Heart left ventricle (tissue), 13 donors: ENCODE data around the gene TTYH1.

Experiments used
- CTCF ChIP-seq, 12 donors: fragments of 200-600 bp; sonication (generic) in 4 of 12; IDR thresholded peaks; one replicate each; pipeline versions ENCODE4 v1.5.0 to v1.8.0; 2018 to 2022; ENCODE audit warnings: antibody characterized with exemption in 12 of 12, mild to moderate bottlenecking in 5 of 12
- POLR2A ChIP-seq, 2 donors: fragments of 450-650 bp; IDR thresholded peaks; one replicate each; pipeline ENCODE4 v1.6.1; 2017; ENCODE audit warnings: antibody characterized with exemption in 2 of 2, mild to moderate bottlenecking in 2 of 2, moderate library complexity in 2 of 2
- donor health status: ischemic (EF 13 %, LVEDD 7.1; RV severe dilation, severe dysfunction).
- donor health status: DM: no; HTN: yes; CAD: no.
- donor health status: DM: no; HTN: no; CAD: no.
- donor health status: ischemic (EF 25% LVEDD 6.9; RV normal size, moderate dysfunction).
- donor health status: ischemic (EF 25% LVEDD 5.7; RV mildly dilated, moderate dysfunction).
- donor health status: ischemic (EF 35%, LVEDD 5.7; RV mildly dilated, moderate dysfunction).
- donor health status: nonischemic (EF 11% LVEDD 7.7; RV severe dilation, severe dysfunction).
- donor health status: DM: yes; HTN: yes; CAD: no.
- donor health status: PGD.
- donor health status: ischemic (EF 29% LVEDD 5.4; RV normal size, mild dysfunction).
- donor health status: nonischemic (EF 23%, LVEDD 6.1; RV moderate dilation, normal function).

- TF ChIP-seq CTCF (IDR thresholded peaks at IDR 0.05) (no peak), POLR2A (IDR thresholded peaks at IDR 0.05) (no peak)
Measured at GRCh38 chr19:54475706-54476105, 60.4 kb downstream of the TTYH1 start.
